Measurements from ENCODE around the gene DDX10. TPM values are rescaled to one million over a fixed set of nuclear protein-coding genes. Genes with fewer than 3 reads are reported as not detected.

DDX10 gene
- polyA plus RNA-seq, 1 of the 3 experiments (the other 2 are of a cell fraction) = 35.8 TPM

- Histone ChIP-seq H2AFZ (ENCODE audit: low read depth) (no peak overlapping the region), H3K4me1 (ENCODE audit: control insufficient read depth in 1 of 2, insufficient read depth in 2 of 2, low read depth in 1 of 2, low read length in 1 of 2) (no peaks in the 10 kb centered on the region), H3K9me2 (no peaks in the 10 kb centered on the region), H3F3A (replicated peaks; ENCODE audit: insufficient read depth) (no peaks in the 10 kb centered on the region), H3K79me2 (ENCODE audit: insufficient read depth) (no peaks in the 10 kb centered on the region), H3K9me3 (no peaks in the 10 kb centered on the region), H3K4me2 (no peak overlapping the region), H3K4me3 (ENCODE audit: low read depth in 2 of 2, low read length in 1 of 2) (no peak overlapping the region), H3K27me3 (ENCODE audit: insufficient read depth) (no peaks in the 10 kb centered on the region), H3K36me3 (replicated peaks in 1 of 2; ENCODE audit: control insufficient read depth in 1 of 2, insufficient read depth in 2 of 2, low read length in 1 of 2) (peaks cover 10 to 14% of the 10 kb centered on the region in 2 experiments), H3K27ac (ENCODE audit: low read depth in 2 of 2, low read length in 1 of 2) (no peak overlapping the region), H3K9ac (no peak overlapping the region), H4K20me1 (ENCODE audit: insufficient read depth) (no peaks in the 10 kb centered on the region)
- WGBS (ENCODE audit: low lambda C conversion rate) = 97% methylated on average over 7 of the region's 7 CpGs
- no peak for DNase-seq
- CTCF ChIA-PET = no interaction called here
- TF ChIP-seq POLR2AphosphoS5 (IDR thresholded peaks at IDR 0.05; ENCODE audit: low read depth, low read length) (no peak), RCOR1 (IDR thresholded peaks at IDR 0.05; ENCODE audit: low read length) (no peak), GABPA (IDR thresholded peaks at IDR 0.05; ENCODE audit: low read depth) (no peak), IRF3 (IDR thresholded peaks at IDR 0.05; ENCODE audit: low read depth, low read length) (no peak), USF2 (IDR thresholded peaks at IDR 0.05; ENCODE audit: borderline replicate concordance, low read depth, low read length) (no peak), EZH2phosphoT487 (IDR thresholded peaks at IDR 0.05; ENCODE audit: borderline replicate concordance, low read depth) (no peak), TAF1 (IDR thresholded peaks at IDR 0.05; ENCODE audit: borderline replicate concordance, low read depth, low read length) (no peak), MAX (IDR thresholded peaks at IDR 0.05; ENCODE audit: low read depth) (no peak), REST (IDR thresholded peaks at IDR 0.05; ENCODE audit: low read depth, low read length) (no peak), JUND (IDR thresholded peaks at IDR 0.05) (no peak), FOXM1 (IDR thresholded peaks at IDR 0.05; ENCODE audit: low read depth) (no peak), USF1 (IDR thresholded peaks at IDR 0.05; ENCODE audit: borderline replicate concordance, low read depth) (no peak), NRF1 (IDR thresholded peaks at IDR 0.05; ENCODE audit: low read depth, low read length) (no peak), FOSL2 (IDR thresholded peaks at IDR 0.05; ENCODE audit: borderline replicate concordance, low read depth) (no peak), GATA2 (CRISPR knock-in tag; IDR thresholded peaks at IDR 0.05) (no peak), RXRA (IDR thresholded peaks at IDR 0.05; ENCODE audit: borderline replicate concordance, low read depth) (no peak), PBX3 (IDR thresholded peaks at IDR 0.05) (no peak), CHD2 (IDR thresholded peaks at IDR 0.05; ENCODE audit: low read length, partially characterized antibody) (no peak), SMC3 (IDR thresholded peaks at IDR 0.05; ENCODE audit: low read depth, low read length) (no peak), RAD21 (IDR thresholded peaks at IDR 0.05; ENCODE audit: low read length) (no peak)
- POLR2A ChIA-PET = no interaction called here
Observed at GRCh38 chr11:108836541-108836940, 171.7 kb downstream of the DDX10 start.

Data from SK-N-SH (cell line).